HL-60/S4 treated with retinoic acid at 250 ng/mL for 4 days and 3 days (cell line): ENCODE measurements around the gene TSPAN14.

Experiments used
- in situ Hi-C: fragments of 300-500 bp; cut with MboI; formaldehyde crosslinking; loops from 2 replicates; pipeline ENCODE4 v1.7.0; 2022; ENCODE audit warnings: low sequenced_read_pairs

TSPAN14 gene

GRCh38 chr10:80453056-80453841 is 861 bp upstream of the TSPAN14 start:
- in situ Hi-C loops = no loop called here

DNA sequence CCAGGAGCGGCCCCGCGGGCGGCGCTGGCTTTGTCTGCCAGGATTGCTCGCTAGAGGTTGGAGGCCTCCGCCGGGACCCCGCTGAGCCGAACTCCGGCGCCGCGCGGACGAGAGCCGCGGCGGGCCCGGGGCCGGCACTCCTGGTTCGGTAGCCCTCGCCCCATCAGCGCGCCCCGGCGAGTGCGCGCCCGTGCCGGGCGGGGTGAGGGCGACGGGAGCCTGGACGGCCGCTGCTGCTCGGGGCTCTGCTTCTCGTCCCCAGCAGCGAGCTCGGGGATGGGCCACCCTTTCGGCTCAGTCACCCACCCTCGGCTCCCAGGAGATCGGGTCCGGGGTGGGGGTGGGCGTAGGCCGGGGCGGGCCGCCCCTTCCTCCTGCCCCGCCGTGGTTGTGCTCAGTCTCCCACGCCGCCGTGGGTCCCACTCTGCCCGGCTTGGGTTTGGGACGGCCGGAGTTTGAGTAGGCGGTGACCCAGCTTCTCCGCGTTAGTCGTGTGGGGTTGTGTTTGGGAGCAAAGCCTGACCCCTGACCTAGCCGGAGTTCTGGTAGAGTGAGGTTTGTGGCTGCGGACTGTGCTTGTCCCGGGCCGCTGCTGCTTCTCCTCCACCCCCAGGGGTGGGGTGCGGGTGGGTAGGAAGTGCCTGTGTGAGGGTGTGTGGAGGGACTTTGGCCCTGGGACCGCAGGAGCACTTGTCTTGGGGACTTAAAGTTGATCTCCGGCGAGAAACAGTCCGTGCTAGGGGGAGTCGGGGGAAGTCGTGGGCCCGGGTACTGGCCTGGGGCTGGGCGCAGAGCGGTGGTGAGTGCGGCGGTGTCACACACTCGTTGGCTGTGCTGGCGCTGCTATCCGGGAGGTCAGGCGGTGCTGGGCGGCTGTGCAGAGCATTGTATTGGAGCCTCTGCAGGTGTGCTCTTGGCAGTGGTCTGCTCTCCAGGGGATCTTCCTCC is 677 bp downstream of the TSPAN14 start:
- in situ Hi-C loops = loop anchor here (5.0 kb wide), 1 partner anchor 38 kb away; no protein-coding TSS in a partner anchor

DNA sequence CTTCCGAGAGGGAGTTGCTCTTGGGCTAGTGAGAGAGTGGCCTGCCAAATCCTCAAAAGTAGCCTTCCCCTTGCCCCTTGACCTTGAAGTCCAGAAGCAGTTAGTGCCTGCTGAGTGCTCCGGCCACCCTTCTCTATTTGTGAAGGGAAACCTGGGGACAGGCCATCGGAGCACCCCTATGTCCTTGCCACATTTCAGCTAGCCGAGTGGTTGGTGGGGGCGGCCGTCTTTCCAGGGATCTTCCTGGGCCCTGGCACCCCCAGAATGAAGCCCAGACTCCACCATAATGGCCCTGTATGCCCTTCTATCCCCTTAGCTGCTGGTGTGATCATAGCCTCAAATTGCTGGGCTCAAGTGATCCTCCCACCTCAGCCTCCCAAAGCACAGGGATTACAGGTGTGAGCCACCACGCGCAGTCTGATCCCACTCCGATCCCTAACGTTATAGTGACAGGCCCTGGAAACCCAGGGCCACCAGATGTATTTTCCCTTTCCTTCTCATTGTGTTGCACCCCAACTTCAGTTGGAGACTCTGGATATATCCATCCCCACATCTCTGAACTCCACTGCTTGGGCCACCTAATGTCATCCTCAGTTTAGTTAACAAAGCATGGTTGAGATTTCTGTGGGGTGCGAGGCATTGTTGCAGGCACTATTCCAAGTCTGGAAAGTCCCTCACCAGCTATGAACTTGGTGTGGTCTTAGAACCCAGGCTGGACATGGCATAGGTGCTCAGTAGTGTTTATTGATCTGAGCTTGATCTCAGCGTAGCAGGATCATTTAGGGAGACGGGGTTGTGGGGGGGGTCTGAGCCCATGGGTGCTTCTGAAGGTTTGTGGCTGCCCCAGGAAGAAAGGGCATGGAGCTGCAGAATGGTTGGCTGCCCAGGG is 1.6 kb downstream of the TSPAN14 start:
- in situ Hi-C loops = loop anchor here (5.0 kb wide), 1 partner anchor 37 kb away; no protein-coding TSS in a partner anchor

- in situ Hi-C loops = loop anchor here (5.0 kb wide), 1 partner anchor 35 kb away; no protein-coding TSS in a partner anchor
Measured at GRCh38 chr10:80457554-80458262, 3.6 kb downstream of the TSPAN14 start.

DNA sequence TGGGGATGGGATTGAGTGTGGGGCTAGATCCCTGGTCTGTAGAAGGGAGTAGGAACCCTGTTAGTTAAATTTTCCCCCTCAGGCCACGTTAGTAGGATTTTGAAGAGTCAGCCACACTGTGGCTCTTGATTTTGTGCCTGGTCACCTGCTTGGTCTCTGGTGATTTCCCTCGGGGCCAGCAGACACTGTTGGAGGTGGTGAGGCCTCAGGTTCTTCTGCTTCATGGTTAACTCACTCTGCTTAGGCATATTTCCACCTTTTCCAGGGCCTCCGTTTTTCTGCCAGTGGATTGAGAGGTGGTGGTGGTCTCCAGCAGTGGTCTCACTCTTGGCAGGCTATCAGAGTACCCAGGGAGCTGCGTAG is 4.1 kb downstream of the TSPAN14 start:
- in situ Hi-C loops = loop anchor here (5.0 kb wide), 1 partner anchor 34 kb away; no protein-coding TSS in a partner anchor

DNA sequence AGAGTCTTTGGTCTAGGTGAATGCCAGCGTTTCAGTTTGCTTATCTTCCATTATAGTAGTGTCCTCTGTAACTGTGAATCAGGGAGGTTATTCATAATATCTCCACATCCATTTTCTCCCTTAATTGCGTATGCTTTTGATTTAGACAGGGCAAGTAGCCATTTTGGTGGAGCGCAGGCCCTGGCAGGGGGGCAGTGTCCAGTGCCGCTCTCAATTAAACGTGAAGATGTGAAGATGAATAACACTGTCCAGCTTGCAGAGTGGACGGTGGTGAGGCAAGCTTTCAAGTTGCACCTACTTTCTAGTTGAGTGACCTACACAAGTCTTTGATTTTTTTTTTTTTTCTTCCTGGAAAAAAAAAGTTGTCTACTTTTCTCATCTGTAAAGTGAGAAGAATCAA is 4.5 kb downstream of the TSPAN14 start:
- in situ Hi-C loops = loop anchor here (5.0 kb wide), 1 partner anchor 34 kb away; no protein-coding TSS in a partner anchor

DNA sequence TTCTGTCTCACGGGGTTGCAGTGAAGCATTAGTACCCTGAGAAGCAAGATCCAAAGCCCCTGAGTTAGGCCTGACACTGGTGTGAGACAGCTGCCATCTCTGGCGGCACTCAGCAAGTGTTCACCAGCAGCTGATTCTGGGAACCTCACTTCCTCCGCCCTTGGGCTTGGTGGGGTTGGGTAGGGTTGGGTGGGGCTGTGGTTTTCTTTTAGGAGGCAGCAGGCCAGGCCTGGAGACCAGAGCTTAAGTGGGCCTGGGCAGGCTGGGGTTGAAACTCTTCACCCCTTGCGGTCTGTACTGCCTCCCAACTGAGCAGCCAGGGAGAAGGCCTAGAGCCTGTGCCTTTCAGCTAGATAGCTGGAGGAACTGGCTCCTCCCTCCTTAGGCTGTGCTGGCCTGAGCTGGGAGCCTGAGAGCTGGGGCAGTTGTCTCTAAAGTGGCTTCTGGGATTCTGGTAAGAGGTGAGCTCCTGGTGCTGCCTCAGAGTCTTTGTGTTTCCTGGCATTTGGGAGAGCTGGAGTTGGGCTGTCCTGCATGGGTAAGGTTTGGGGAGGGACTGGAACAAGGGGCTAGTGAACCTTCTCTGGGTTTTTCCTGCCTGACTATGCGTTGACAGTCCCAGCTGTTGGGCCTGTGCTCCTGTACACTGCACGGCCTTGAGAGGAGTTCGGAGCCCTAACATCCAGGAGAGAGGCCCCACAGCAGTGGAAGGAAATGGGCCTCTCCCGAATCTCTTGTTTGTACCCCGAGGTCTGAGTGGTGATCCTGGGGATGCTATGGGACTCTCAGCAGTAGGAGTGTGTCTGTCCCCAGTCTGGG is 5.1 kb downstream of the TSPAN14 start:
- in situ Hi-C loops = loop anchor here (5.0 kb wide), 1 partner anchor 33 kb away; no protein-coding TSS in a partner anchor

DNA sequence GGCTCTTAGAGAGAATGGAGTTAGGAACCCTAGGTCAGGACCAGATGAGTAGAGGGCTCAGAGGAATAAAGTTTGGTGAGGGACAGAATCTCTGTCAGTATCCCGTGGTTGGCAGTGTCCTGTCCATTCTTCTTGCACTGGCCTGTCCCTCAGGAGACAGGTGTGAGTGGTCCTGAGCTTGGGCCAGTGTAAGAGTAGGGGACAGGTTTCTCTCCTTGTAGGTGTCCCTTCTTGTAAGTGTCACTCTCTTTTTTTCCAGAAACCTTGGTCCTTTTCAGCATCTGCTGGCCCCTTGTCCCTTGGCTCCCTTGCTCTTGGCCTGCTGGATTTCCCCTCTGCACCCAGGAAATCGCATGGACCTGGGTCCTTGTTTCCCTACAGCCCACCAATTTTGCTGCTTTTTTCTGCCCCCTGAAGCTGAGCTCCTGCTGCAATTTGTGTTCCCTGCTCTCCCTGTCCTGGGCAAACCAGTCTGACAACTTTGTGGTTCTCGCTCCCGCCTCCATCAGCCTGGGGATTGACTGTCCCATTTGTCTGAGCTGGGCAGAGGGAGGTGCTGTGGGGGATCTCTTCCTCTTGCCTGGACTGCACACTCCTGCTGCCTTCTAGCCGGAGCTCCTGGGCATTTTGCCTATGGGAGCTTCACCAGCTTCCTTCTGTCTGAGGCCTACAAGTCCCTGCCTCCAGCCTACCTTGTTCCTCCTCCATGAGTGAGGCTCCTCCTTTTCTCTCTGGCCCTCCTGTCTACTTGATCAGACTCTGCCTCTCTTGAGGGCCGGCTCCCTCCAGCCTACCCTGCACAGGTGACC is 6.5 kb downstream of the TSPAN14 start:
- in situ Hi-C loops = no loop called here

DNA sequence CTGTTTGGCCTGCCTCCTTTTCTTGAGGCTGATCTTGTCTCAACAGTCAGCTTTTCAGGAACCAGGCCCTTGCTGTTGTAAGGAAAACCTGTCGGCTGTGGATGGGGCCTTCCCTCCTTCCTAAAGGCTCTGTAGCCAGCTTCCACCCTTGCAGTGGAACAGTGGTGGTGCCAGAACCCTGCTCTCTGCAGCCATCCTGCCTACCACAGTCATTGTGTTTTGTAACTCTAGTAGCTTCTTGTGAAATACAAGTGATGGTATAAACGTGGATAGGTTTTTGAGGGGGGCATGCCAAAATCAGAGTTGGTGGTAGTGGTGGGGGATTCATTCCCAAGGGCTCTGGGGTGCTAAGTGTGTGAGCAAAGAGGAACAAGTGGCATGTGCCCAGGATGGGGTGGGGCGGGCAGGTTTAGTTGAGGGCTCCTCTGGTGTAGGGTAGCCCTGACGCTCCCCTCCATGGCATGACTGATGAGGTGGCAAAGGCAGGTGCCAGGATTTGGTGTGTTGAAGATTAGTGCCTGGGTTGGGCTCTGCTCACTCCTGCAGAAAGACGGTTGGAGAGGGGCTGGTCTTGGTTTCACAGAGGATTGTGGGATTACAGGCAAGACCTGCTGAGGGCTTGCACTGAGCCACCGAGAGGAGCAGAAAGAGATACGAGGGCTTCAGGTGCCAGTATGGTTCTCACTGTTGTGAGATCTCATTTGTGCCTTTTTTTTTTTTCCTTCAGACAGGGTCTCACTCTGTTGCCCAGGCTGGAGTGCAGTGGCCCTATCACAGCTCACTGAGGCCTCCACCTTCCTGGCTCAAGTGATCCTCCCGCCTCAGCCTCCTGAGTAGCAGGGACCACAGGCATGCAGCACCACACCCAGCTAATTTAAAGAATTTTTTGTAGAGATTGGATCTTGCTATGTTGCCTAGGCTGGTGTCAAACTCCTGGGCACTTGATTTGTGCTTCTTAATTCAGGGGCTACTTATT is 7.4 kb downstream of the TSPAN14 start:
- in situ Hi-C loops = no loop called here

- in situ Hi-C loops = no loop called here
Measured at GRCh38 chr10:80462299-80462980, 8.3 kb downstream of the TSPAN14 start.

- in situ Hi-C loops = no loop called here
Measured at GRCh38 chr10:80462981-80463741, 9.1 kb downstream of the TSPAN14 start.

- in situ Hi-C loops = no loop called here
Measured at GRCh38 chr10:80463868-80464267, 9.8 kb downstream of the TSPAN14 start.

DNA sequence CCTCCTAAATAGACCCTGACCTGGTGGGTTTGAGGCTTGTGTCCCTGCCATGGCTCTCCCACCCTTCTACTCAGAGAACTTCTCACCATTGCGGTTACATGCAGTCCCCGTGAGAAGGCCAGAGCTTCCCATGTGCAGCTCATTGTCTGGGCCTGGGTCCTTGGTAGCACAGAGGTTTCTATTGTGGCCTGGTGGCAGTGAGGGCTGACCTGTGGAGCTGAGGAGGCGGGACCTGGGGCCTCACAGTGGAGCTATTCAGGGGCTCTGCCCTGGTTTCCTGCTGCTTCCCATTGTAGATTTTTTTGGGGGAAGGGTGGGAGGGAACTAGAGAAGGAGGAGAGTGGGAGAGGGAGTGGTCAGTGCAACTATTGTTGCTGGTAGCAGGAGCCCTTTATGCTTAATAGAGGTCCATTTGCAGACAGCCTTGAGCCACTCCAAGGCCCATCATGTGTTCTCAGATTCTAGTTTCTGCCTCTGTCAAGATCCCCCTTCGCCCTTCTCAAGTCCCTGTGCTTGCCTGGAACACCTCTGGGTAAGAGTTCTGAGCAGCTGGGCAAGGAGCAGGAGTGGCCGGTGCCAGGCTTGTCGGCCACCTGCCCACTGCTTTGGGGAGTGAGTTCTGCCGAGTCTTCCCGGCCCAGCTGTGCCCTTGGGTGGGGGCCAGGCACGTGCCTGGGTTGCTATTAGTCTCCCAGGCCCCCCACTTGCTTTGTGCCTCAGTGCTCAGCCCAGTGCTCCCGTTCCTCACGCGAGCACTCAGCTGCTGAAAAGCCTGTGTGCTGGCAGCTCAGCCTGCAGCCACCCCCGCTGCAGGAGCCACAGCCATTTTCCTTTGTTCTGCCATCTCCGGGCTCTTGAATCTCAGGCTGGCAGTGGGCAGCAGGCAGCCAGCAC is 10.7 kb downstream of the TSPAN14 start:
- in situ Hi-C loops = no loop called here

DNA sequence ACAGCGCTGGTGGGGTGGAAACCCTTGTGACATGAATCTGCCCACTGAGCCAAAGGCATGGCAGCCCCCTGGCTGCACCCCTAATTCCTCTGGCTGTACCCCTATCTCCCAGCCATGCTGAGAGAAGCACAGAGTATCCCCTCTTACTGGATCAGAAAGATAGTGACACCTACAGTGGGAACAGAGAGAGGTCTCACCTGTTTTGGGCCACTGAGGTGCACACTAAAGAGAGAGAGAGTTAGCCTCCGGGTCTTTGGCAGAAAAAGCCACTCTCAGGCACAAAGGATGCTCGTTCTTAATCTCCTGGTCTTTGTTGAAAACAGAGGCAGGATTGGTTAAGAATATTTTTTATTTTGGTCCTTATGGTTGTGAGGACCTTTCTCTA is 11.3 kb downstream of the TSPAN14 start:
- in situ Hi-C loops = no loop called here
